ENCODE measurements around the gene PDCD2L. TPM values are rescaled to one million over a fixed set of nuclear protein-coding genes. Genes with fewer than 3 reads are reported as not detected.

PDCD2L gene
- polyA plus RNA-seq, 1 donor (not counting 4 experiments of a cell fraction or from before 2014, with no cell fraction given) = 23.8 TPM

DNA sequence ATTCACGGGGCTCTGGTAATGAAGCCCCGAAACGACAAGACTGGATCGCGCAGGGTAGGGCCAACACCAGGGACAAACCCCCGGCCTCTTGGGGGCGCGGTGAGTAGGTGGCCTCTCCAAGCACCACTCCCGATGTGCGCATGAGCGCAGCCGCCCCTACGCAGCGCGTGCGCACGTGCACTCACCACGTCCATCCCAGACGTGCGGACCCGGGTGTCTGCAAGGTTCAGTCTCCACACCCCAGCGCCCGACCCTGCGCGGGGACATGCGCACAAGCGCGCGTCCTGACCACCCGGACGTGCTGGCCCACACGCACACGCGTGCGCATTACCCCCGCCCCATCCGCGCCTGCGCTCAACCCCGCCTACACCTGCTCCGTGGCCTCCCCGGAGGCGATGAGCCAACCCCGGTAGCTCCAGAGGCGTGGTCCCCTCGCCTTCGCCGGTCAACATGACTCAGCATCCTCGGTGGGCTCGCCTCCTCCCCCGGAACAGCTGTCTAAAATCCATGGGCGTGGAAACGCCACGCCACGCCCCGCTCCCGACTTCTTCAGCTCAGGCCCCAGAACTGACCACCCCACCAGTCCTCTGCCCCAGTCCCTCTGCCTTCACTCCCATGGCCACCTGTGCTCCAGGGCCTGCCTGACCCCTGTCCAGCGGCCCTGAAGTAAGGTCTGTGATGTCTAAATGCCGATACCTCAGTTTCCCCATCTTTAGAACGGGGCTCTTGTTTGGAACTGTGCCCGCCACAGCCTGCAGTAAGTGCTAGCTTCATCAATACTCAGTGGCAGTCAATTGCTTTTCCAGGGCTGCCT lies 44.9 kb upstream of the PDCD2L start:
- Histone ChIP-seq H3K9me1 (ENCODE audit: control insufficient read depth, extremely low read depth, insufficient read depth, low read length) (no peaks in the 10 kb centered on the region), H3K4me3 (ENCODE audit: control insufficient read depth in 2 of 3, extremely low read depth in 1 of 3, insufficient read depth in 2 of 3, low read depth in 1 of 3, low read length in 3 of 3) (peak overlapping the region; percentile 39 to 68 (median 60)), H3K9ac (ENCODE audit: control insufficient read depth, extremely low read depth, insufficient read depth, low read length) (peak overlapping the region; percentile 75), H3K9me3 (ENCODE audit: control insufficient read depth, low read depth, low read length) (no peaks in the 10 kb centered on the region), H3K4me1 (ENCODE audit: control insufficient read depth, extremely low read depth, insufficient read depth, low read length) (peaks cover 19% of the 10 kb centered on the region), H3K27ac (ENCODE audit: control insufficient read depth, insufficient read depth, low read length) (peak overlapping the region; percentile 77), H3K36me3 (ENCODE audit: control insufficient read depth in 2 of 2, extremely low read depth in 1 of 2, insufficient read depth in 2 of 2, low read length in 2 of 2) (peaks cover 1 to 7% of the 10 kb centered on the region in 2 experiments), H2AFZ (ENCODE audit: control insufficient read depth, low read length) (peak overlapping the region; percentile 68), H3K79me2 (ENCODE audit: control insufficient read depth, insufficient read depth, low read length) (no peaks in the 10 kb centered on the region), H4K20me1 (ENCODE audit: control insufficient read depth, extremely low read depth, insufficient read depth, low read length) (no peaks in the 10 kb centered on the region), H3K4me2 (ENCODE audit: control insufficient read depth, extremely low read depth, insufficient read depth, low read depth, low read length) (peak overlapping the region; percentile 90), H3K27me3 (ENCODE audit: control insufficient read depth, extremely low read depth, insufficient read depth, low read length) (no peaks in the 10 kb centered on the region)
- FAIRE-seq (no peak), DNase-seq (ENCODE audit: low read depth, low spot score) (peak; percentile 97)
- dilution Hi-C loops (cut with MboI; ENCODE audit: extremely low pct_ligation_motif_present, low sequenced_read_pairs) = no loop called here
- TF ChIP-seq, protein P1, sequence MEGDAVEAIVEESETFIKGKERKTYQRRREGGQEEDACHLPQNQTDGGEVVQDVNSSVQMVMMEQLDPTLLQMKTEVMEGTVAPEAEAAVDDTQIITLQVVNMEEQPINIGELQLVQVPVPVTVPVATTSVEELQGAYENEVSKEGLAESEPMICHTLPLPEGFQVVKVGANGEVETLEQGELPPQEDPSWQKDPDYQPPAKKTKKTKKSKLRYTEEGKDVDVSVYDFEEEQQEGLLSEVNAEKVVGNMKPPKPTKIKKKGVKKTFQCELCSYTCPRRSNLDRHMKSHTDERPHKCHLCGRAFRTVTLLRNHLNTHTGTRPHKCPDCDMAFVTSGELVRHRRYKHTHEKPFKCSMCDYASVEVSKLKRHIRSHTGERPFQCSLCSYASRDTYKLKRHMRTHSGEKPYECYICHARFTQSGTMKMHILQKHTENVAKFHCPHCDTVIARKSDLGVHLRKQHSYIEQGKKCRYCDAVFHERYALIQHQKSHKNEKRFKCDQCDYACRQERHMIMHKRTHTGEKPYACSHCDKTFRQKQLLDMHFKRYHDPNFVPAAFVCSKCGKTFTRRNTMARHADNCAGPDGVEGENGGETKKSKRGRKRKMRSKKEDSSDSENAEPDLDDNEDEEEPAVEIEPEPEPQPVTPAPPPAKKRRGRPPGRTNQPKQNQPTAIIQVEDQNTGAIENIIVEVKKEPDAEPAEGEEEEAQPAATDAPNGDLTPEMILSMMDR (optimal IDR thresholded peaks at IDR 0.05 in 1 of 3, IDR thresholded peaks at IDR 0.05 in 1 of 3, conservative IDR thresholded peaks at IDR 0.05 in 1 of 3; ENCODE audit: extremely low read depth in 1 of 3, insufficient read depth in 2 of 3, low read length in 3 of 3) = peak; percentile 63 to 77 (median 72)
- no peak for TF ChIP-seq EZH2 (IDR thresholded peaks at IDR 0.05; ENCODE audit: low read length)

DNA sequence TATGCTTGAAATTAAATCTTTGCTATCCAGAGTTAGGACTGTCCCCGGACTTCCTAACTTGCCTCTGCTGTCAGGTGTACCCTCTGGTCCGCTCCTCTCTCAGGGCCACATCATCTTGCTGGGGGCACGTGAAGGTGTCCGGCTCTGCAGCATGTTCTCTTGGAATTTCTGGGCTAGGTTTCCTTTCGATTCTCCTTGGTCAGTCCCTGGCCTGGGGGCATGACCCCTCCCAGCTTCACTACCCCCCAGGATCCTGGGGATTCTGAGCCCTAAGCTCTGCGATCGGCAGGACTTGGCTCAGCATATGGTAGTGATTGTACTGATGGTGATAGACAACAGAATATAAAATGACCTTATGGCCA lies 44.3 kb upstream of the PDCD2L start:
- TF ChIP-seq EZH2 (IDR thresholded peaks at IDR 0.05; ENCODE audit: low read length) = no peak
- TF ChIP-seq, protein P1 (optimal IDR thresholded peaks at IDR 0.05 in 1 of 3, IDR thresholded peaks at IDR 0.05 in 1 of 3, conservative IDR thresholded peaks at IDR 0.05 in 1 of 3; ENCODE audit: extremely low read depth in 1 of 3, insufficient read depth in 2 of 3, low read length in 3 of 3) = no peak
- H3K4me1 ChIP-seq (ENCODE audit: control insufficient read depth, extremely low read depth, insufficient read depth, low read length) = peaks cover 23% of the 10 kb centered on the region
- H3K79me2 ChIP-seq (ENCODE audit: control insufficient read depth, insufficient read depth, low read length) = no peaks in the 10 kb centered on the region
- peak overlapping the region; percentile 62 for H3K9ac ChIP-seq (ENCODE audit: control insufficient read depth, extremely low read depth, insufficient read depth, low read length)
- no peaks in the 10 kb centered on the region for H3K9me1 ChIP-seq (ENCODE audit: control insufficient read depth, extremely low read depth, insufficient read depth, low read length)
- peak overlapping the region; percentile 65 for H3K27ac ChIP-seq (ENCODE audit: control insufficient read depth, insufficient read depth, low read length)
- dilution Hi-C loops (cut with MboI; ENCODE audit: extremely low pct_ligation_motif_present, low sequenced_read_pairs) = no loop called here
- no peaks in the 10 kb centered on the region for H4K20me1 ChIP-seq (ENCODE audit: control insufficient read depth, extremely low read depth, insufficient read depth, low read length)
- H2AFZ ChIP-seq (ENCODE audit: control insufficient read depth, low read length) = no peak overlapping the region
- DNase-seq (ENCODE audit: low read depth, low spot score) (no peak), FAIRE-seq (no peak)
- peak overlapping the region; percentile 90 for H3K4me2 ChIP-seq (ENCODE audit: control insufficient read depth, extremely low read depth, insufficient read depth, low read depth, low read length)
- peaks cover 1 to 3% of the 10 kb centered on the region in 2 experiments for H3K36me3 ChIP-seq (ENCODE audit: control insufficient read depth in 2 of 2, extremely low read depth in 1 of 2, insufficient read depth in 2 of 2, low read length in 2 of 2)
- no peaks in the 10 kb centered on the region for H3K9me3 ChIP-seq (ENCODE audit: control insufficient read depth, low read depth, low read length)
- H3K27me3 ChIP-seq (ENCODE audit: control insufficient read depth, extremely low read depth, insufficient read depth, low read length) = no peaks in the 10 kb centered on the region
- H3K4me3 ChIP-seq (ENCODE audit: control insufficient read depth in 2 of 3, extremely low read depth in 1 of 3, insufficient read depth in 2 of 3, low read depth in 1 of 3, low read length in 3 of 3) = peak overlapping the region; percentile 39 to 68 (median 60)
